Cardiac fibroblast (primary cell): ENCODE data around the gene ONECUT3.
"Not testable (repeated sequence)": the region's sequence is repeated elsewhere in the genome, so short reads cannot be mapped to it uniquely, and the experiment has no call there.

Experiments used
- DNase-seq, 2 donors: peaks; one replicate each; pipeline versions ENCODE4 v3.0.0 to v3.0.0-alpha.2; 2010; ENCODE audit warnings: low read depth in 2 of 2
- H3K4me3 ChIP-seq, 2 donors: replicated peaks in 1 of 2; 1 replicate in 1 of 2; 2 replicates in 1 of 2; pipeline ENCODE4 v1.5.1; 2011; ENCODE audit warnings: low read depth in 2 of 2, low read length in 2 of 2, mild to moderate bottlenecking in 2 of 2, moderate library complexity in 1 of 2
- TF ChIP-seq, protein P1 (sequence below): IDR thresholded peaks from one replicate; pipeline ENCODE4 v1.5.1; 2011; ENCODE audit warnings: low read depth, mild to moderate bottlenecking, low read length, inconsistent platforms

The ONECUT3 gene

DNA sequence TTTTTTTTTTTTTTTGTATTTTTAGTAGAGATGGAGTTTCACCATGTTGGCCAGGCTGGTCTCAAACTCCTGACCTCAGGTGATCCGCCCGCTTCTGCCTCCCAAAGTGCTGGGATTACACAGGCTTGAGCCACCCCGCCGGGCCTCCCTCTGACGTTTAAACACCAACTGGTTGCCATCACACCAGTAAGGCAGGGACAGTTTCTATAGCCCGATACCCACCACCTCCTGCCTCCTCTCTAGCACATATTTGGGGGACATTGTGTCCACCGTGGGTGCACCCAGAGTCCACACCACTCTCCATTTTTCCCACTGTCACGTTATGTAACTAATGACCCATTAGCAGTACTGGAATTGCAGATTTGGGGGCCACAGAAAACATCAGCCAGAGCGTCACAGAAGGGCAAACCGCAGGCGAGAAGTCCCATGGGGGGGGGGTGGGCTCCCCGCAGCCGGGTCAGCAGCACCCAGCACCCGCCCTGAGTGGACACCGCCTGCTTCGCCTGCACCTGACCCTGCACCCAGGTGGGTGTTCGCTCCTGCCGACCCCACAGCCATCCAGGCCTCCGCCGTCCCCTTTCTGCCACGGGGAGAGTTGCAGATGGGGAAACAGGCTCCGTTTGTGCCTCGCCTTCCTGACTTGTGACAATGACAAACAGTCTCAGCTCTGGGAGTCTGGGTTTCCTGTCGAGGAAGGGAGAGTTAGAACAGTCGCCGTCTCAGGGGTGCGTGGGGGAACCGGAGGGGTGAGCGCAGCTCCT is 3.6 kb downstream of the ONECUT3 start:
- no peak overlapping the region for H3K4me3 ChIP-seq
- no peak for DNase-seq
- TF ChIP-seq, protein P1, sequence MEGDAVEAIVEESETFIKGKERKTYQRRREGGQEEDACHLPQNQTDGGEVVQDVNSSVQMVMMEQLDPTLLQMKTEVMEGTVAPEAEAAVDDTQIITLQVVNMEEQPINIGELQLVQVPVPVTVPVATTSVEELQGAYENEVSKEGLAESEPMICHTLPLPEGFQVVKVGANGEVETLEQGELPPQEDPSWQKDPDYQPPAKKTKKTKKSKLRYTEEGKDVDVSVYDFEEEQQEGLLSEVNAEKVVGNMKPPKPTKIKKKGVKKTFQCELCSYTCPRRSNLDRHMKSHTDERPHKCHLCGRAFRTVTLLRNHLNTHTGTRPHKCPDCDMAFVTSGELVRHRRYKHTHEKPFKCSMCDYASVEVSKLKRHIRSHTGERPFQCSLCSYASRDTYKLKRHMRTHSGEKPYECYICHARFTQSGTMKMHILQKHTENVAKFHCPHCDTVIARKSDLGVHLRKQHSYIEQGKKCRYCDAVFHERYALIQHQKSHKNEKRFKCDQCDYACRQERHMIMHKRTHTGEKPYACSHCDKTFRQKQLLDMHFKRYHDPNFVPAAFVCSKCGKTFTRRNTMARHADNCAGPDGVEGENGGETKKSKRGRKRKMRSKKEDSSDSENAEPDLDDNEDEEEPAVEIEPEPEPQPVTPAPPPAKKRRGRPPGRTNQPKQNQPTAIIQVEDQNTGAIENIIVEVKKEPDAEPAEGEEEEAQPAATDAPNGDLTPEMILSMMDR: no peak

DNA sequence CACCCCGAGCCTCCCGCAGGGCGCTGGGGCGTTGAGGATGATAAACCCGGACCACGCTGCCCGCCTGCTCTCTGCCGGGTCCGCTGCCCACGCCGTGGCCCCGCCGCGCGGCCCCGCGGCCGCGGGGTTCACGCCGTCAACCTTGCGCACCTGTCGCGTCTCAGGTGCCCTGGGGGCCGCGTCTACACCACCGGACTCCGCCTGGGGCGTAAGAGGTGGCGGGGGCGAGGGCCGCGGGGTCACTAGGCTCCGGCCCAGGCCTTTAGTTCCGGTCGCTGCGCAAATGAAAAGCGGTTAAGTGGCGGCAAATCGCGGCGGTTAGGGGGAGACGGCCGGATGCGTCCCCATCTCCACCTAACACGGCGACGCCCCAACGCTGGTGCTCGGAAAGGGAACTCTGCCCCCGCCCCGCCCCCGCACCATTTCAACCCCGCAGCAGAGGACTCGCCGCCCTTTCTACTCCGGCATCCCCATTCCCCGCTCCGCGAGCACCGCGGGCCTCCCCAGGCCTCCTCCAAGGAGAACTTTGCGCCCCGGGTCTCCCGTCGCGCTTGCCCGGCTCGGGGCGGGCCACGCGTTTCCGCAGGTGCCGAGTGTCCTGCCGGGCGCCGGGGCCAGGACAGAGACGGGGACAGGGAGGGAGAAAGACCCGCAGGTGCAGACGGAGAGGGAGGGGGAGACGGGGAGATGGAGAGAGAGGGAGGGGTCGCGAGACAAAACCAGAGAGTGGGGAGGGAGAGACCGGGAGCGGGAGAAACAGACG is 4.3 kb downstream of the ONECUT3 start:
- no peak for DNase-seq
- H3K4me3 ChIP-seq: no peak overlapping the region
- TF ChIP-seq, protein P1: no peak

DNA sequence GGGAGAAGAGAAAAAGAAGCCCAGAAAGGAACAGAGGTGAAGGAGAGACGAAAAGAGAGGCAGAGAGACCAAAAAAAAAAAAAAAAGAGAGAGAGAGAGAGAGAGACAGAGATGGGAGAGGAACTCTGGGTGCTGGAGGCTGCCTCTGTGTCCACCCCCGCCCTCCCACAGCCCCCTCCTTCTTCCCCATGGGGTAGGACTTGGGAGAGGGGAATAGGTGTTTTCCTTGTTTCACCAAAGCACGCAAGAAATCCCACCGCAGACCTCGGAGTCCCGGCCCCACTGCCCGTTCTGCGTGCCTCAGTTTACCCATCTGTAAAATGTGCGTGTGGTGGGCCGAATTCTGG is 4.9 kb downstream of the ONECUT3 start:
- H3K4me3 ChIP-seq: no peak overlapping the region
- no peak for DNase-seq
- TF ChIP-seq, protein P1: no peak

DNA sequence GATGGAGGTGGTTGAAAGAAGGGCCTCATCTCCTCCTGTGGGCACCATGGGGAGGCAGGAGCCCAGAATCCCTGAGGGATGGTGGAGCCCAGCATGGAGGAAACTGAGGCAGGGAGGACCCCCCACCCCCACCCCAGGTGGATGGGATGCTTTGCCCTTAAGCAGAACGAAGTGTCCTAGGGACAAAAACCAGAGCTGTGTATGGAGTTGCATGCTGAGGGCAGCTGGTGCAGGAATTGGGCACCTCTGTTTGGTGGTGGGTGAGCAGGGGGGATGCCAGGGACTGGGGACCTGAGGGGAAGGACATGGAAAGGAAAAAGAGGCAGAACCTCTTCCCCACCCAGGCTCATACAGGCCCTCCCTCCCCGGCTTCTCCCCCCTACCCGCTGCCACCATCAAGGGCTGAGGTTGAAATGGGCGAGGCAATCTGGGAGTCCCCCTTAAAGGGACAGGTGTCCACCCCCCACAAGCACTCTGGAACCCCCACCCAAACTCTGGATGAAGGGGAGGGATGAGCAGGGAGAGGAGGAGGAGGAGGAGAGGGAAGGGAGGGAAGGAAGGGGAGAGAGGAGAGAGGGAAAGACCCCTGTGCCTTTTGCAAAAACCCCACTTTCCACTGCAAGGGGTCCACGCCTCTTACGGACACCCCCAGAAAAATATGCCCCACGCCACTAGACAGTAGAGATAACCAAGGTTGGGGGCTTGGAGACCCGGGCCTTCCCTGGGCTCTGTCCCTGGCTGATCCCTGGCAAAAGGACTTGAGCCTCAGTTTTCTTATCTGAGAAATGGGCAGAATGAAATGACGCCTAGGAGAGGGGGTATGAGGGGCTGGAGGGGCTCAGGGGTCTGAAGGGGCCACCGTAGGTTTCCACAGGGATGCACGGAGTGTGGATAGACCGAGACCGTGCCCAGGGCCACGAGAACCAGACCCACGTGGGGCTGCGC is 5.9 kb downstream of the ONECUT3 start:
- no peak for DNase-seq
- H3K4me3 ChIP-seq: no peak overlapping the region
- TF ChIP-seq, protein P1: no peak

DNA sequence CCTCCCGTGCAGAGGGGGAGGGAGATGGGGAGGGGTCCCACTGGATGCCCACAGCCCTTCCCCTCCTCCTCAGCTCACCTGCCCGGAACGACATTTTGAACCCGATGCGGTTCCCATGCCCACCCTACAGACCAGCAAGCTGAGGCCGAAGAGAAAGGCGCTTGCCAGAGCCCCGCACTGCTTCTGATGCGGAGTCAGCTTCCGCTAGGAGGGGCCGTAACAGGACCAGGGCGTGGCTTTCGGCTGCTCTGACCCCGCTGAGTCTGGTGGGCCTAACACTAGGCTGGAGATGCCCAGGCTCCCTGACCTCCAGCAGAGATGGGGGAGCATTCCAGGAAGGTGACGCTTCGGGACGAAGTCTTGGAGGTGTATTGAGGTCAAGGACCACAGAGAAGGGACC is 6.7 kb downstream of the ONECUT3 start:
- TF ChIP-seq, protein P1: no peak

DNA sequence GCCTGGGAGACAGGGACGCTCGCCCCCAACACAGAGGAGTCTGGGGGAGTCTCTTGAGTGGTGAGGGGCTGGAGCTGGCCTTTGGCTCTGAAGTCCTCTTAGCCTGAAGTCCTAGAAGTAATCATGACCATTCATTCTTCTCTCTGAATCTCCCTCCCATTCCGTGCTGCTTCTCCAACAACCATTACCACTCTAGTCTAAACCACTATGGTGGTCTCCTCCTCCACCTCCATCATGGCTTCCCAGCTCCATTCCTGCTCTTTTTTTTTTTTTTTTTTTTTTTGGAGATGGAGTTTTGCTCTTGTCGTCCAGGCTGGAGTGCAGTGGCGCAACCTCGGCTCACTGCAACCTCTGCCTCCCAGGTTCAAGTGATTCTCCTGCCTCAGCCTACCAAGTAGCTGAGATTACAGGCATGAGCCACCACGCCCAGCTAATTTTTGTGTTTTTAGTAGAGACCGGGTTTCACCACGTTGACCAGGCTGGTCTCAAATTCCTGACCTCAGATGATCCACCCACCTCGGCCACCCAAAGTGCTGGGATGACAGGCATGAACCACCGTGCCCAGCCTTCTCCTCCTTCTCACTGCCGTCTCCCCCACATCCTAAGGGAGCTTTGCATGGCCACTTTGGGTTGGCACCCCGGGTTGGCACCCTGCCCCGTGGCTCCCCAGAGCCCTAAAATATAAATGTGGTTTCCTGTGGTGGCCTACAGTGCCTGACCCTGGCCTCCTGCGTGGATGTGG is 7.7 kb downstream of the ONECUT3 start:
- not testable (repeated sequence) for H3K4me3 ChIP-seq

More for the DNA sequence above, 6.7 kb downstream of the ONECUT3 start:
- DNase-seq: no peak
- H3K4me3 ChIP-seq: no peak overlapping the region

More for the DNA sequence above, 7.7 kb downstream of the ONECUT3 start:
- DNase-seq: not testable (repeated sequence)
